GM18868 (cell line): ENCODE measurements around the gene CA5B.
"Not testable (repeated sequence)": the region's sequence is repeated elsewhere in the genome, so short reads cannot be mapped to it uniquely, and the experiment has no call there.

Experiments
- ATAC-seq: cut with Tn5 transposase; IDR thresholded peaks from one replicate; pipeline ENCODE4 v1.9.1; 2021; ENCODE audit warnings: mild to moderate bottlenecking, moderate library complexity; ENCODE audit not compliant: unreplicated experiment

CA5B gene

DNA sequence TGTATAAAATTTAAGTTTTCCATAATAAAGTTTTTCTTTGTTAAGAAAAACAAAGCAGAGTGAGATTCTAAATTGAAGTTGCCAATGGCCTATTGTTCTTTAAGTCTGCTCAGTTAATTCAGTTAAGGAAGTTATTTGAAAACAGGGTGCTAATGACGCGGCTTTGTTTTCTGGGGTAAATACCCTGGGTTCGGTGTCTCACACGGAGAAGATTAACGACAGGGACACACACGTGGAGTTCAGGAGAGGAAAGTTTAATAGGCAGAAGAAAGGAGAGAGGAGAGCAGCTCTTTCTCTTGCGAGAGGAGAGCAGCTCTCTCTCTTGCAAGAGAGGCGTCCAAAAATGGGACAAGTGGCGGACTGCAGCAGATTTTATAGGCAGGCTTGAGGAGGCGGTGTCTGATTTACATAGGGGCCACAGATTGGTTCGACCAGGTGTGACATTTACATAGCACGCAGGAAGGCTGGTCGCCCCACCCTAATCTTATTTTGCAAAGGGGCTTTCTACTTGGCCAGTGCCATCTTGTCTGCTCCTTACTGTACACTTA, 9.6 kb downstream of the CA5B start:
- ATAC-seq = no peak

DNA sequence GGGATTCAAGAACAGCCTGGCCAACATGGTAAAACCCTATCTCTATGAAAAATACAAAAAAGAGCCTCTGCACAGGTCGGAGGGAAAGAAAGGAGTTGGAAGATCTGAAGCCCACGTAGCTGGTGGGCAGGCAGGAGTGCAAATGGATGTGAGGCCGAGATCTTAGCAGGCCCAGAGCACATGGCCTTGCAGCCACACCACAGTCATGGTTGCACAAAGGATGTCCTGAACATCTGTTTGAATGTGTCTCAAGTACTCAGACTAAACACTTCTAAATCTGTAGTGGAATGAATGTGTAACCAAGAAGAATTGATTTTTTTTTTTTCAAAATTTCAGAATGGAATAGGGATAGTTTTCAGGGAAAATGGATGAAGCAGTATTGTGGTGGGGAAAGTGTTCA, 10.8 kb downstream of the CA5B start:
- ATAC-seq = no peak

- ATAC-seq = peak; percentile 94
Observed at GRCh38 chrX:15749642-15750610, 11.9 kb downstream of the CA5B start.

DNA sequence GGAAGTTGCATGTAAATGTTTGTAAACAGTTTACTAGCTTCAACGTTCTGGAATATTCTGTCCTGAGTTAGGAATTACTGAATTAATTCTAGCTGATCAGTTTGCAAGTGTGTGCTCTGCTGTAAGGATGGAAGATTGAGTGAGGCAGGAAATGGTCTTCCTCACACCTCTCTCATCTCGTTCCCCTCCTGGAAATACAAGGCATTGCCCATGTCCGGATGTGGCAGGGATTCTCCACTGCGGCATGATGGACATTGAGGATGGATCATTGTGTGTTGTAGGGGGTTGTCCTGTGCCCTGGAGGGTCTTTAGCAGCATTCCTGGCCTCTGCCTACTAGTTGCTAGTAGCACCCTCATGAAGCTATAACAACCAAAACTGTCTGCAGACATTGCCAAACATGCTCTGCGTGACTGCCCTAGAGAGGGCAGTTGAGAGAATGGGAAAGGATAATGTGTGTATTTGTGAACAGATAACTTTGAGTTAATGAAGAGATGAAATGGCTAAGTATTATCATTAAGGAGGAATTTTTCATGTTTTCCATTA, 12.6 kb downstream of the CA5B start:
- no peak for ATAC-seq

DNA sequence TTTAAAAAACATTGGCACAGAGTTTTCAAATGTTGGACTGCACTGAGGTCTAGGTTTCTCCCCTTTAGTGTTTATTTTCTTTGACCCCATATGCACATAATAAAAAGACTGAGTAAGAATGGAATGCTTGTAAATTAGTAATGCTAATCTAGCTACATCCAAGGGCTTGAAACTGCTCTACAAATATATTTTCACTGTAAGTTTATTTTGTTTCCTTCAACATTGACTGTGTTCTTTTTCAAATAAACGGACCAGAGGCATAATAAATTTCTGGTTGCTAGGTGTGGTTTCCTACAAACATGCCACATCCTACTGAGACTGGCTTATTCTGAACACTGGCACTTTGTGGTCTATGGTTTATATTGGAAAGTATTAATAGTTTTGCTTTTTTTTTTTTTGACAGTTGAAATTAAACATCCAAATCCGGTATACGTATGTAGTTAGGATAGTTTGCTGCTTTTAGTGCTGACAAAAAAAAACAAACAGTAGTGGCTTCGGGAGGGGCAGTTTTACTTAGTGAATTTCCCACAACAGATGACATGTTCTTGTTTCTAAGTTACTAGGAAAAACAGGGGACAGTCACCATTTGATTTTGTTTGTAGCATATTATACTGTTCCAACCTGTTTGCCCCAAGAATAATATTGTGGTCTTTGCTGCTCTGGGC, 13.2 kb downstream of the CA5B start:
- ATAC-seq = no peak

DNA sequence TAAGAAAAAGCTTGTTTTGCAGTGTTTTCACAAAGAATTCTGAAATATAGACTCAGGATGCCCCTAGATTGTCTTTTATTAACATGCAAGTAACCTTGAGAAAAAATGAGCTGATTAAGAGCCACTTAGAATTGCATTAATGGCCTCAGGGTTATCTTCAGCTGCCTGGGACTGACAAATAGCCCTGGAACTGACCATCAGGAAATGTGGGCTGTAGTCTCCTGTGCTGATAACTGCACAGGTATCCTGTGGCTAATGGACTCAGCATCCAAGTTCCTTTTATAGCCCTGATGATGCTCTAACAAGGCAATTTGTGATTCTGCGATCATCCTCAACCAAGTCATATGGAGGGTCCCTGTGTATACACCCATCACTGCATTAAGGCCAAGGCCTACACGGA, 17.0 kb downstream of the CA5B start:
- ATAC-seq = no peak

DNA sequence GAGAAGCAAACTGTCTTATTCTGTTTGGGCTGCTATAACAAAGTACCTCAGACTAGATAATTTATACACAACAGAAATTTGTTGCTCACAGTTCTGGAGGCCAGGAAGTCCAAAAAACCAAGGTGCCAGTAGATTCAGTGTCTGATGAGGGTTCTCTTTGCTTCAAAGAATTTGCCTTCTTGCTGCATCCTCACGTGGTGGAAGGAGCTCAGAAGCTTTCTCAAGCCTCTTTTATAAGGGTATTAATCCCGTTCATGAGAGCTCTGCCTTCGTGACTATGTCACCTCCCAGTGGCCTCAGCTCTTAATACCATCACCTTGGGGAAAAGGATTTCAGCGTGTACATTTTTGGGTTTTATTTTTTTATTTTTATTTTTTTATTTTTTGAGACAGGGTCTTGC, 20.1 kb downstream of the CA5B start:
- ATAC-seq = no peak

GRCh38 chrX:15759886-15760285, 21.8 kb downstream of the CA5B start:
- not testable (repeated sequence) for ATAC-seq

GRCh38 chrX:15761564-15762191, 23.6 kb downstream of the CA5B start:
- ATAC-seq = no peak

DNA sequence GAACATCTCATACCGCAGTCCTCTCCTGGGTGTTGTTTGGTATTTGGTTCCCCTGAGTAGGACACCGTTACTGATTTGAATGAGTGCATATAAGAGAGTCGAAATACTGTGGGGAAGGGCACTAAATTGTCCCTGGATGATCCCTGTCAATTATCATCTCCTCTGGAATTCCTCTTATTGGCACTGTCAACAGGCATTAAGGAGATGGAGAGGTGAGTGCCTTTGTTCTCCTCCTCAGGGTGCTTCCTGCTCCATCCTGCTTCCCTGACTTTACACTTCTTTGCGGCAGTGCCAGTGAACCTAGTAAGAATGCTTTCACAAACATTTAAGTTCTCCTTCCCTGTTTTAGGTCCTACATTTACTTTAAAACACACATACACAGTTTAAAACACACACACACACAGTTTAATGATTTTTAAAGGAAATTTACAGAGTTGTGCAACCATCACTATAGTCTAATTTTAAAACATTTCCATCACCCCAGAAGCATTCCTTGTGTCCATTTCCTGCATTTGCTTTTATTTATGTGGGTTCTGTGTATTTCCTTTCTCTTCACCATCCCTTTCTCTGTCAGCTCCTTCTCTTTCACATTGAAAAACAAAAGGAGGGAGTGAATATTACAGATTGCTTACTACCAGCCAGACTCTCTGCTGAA, 31.4 kb downstream of the CA5B start:
- ATAC-seq = no peak

DNA sequence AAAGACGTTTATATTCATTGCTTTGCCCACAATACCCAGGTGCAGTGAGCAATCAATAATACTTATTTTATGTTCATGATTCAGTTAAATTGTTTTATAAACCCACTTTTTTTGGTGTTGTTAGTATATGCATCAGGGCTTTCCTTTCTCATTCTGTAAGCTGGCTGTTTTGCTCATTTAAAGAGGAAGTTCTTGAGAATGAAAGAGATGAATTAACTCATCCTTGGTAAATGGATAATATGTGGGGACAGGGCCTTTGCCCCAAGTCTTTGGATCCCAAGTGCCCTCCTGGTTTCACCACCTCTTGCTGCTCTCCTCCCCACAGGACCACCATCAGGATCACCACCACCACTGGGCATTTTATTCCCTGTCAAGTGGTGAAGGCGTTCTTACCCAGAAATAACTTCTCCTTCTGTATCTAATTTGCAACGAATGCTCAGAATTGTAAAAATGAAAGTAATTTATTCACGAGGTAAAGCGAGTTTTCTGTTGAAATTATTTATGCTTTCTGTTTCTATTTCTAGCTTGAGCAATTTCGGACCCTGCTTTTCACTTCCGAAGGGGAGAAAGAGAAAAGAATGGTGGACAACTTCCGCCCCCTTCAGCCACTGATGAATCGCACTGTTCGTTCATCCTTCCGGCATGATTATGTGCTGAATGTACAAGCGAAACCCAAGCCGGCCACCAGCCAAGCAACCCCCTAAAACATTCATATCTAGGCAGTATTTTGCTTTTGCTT, 44.1 kb downstream of the CA5B start:
- peak; percentile 90 for ATAC-seq

DNA sequence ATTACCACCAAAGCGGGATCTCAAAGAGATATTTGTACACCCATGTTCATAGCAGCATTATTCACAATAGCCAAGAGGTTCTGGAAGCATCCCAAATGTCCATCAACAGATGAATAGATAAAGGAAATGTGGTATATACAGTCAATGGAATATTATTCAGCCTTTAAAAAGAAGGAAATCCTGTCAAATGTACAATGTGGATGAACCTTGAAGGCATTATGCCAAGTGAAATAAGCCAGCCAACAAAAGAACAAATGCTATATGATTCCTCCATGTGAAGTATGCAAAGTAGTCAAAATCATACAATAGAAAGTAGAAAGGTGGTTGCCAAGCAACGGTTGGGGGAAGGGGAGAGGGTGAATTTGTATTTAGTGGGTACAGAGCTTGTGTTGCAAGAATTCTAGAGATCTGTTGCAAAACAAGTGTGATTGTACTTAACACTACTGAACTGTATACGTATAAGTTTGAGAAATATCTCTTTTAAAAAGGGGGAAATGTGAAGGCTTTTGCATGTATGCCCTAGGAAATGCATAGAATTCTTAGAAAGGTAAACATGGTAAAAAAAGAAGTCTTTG, 47.2 kb downstream of the CA5B start:
- ATAC-seq = no peak

DNA sequence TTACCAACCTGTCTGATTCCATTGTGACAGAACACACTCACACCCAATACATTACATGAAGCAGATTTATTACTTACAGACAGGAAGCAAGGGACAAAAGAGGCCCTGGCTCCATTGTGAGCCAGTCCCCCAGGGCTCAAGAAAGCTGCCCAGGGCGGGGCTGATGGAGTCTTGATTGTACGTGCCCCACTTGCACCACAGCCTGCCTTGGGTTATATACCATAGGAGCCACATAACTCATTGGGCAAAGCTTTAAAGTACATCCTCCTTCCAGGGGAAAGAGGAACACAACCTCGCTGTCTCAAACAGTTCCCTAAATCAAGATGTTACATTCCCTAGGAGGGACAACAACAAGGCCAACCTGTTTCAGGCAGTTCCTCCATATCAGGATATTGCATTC, 48.8 kb downstream of the CA5B start:
- ATAC-seq = no peak

GRCh38 chrX:15789979-15790768, 52.1 kb downstream of the CA5B start, which contains the start of gene ZRSR2:
Gene ZRSR2, plus strand, starts transcription at chrX:15790484. Its CDS starts 12 bp downstream, at chrX:15790496.
- peak; percentile 93 for ATAC-seq

DNA sequence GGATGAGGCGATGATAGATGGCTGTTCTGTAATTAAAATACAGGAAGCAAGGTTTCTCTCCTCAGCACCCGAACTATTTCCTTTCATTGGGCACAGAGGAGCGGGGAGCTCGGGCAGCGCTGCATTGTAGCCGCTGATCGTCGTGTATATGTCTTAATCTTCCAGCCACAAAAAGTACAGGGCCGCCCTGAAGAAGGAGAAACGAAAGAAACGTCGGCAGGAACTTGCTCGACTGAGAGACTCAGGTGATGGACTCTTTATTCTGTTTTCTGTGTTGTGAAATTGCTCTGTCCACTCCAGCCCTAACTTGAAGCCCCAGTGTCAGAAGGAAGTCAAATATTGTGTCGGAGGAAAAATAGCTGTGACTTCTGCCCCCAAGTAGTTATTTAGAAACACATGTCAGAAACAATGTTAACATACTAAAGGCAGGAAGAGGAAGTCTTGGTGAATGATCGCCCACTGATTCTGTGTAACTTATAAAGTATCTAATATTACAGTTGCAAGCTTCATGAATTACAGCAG, 52.8 kb downstream of the CA5B start:
- peak; percentile 21 for ATAC-seq

DNA sequence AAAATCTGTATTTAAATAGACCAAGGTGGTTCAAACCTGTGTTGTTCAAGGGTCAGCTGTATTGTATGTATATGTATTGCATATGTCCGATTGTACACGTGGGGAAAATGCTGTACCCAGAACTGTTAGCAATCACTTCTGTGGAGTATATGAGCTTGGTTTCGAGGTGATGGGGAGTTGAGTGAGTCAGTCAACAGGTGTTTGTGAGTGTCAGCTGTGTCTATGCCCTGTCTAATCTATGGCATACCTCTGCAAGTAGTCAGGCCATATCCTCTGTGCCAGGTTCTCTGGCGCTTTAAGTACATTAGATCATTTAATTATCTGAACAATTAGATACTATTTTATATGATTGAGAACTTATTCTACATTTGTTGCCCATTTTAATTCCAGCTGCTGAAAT, 59.6 kb downstream of the CA5B start:
- no peak for ATAC-seq

DNA sequence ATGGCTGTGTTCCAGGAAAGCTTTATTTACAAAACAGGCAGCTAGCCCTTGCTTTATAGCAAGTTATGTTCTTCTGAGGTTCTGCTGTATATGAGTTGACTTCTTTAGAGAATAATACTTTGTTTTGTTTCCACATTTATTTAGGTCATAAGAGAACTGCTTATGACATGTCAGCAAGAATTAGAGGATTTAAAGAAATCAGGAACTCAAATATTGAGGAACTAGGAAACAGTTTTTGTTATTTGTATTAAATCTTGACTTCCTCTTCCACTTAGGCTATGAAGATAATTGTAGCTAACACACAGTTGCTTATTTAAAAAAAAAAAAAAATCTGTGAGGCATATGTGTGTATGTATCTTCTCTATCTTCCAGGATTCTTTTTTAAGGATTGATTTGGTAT, 66.5 kb downstream of the CA5B start:
- no peak for ATAC-seq

DNA sequence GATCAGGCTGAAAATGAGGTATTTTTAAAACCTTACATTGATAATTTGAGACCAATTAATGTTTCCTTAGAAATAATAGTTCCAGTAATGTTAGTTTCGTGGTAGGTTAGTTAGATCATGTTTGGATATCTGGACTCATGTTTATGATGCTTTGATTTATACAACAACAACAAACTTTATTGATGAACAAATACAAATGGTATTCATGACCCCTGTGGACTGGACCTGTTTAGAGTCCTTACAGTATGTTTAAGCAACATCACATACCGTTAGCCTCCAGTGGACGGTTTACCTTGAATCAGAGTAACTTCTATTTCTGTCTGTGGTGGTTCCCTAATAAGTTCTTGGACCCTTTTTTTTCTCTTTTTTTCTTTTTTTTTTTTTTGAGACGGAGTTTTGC, 70.2 kb downstream of the CA5B start:
- ATAC-seq = no peak
